Measurements from ENCODE around the gene IPCEF1. TPM values are rescaled to one million over a fixed set of nuclear protein-coding genes. Genes with fewer than 3 reads are reported as not detected.
"Not testable (repeated sequence)": the region's sequence is repeated elsewhere in the genome, so short reads cannot be mapped to it uniquely, and the experiment has no call there.

IPCEF1 gene
- total RNA-seq, 4 donors from 2014 or later = 34.4 to 86.4 (median 73.6) TPM

GRCh38 chr6:154308986-154309385 is 47.6 kb downstream of the IPCEF1 start:
- WGBS, 2 donors = 94 to 95% methylated on average over 2 of the region's 2 CpGs
- peaks cover 23 to 40% of the 10 kb centered on the region in 2 donors for H3K4me1 ChIP-seq
- H3K9me3 ChIP-seq = no peaks in the 10 kb centered on the region
- H3K27ac ChIP-seq = peak overlapping the region; percentile 81 to 96 (median 89)
- no peak overlapping the region for H3K4me3 ChIP-seq (replicated peaks in 1 of 3)
- no peak for DNase-seq
- intact Hi-C loops (cut with DNase I) = no loop called here
- no peaks in the 10 kb centered on the region for H3K27me3 ChIP-seq
- H3K36me3 ChIP-seq = no peaks in the 10 kb centered on the region
- TF ChIP-seq CTCF (IDR thresholded peaks at IDR 0.05) (no peak), POLR2A (IDR thresholded peaks at IDR 0.05) (no peak)

DNA sequence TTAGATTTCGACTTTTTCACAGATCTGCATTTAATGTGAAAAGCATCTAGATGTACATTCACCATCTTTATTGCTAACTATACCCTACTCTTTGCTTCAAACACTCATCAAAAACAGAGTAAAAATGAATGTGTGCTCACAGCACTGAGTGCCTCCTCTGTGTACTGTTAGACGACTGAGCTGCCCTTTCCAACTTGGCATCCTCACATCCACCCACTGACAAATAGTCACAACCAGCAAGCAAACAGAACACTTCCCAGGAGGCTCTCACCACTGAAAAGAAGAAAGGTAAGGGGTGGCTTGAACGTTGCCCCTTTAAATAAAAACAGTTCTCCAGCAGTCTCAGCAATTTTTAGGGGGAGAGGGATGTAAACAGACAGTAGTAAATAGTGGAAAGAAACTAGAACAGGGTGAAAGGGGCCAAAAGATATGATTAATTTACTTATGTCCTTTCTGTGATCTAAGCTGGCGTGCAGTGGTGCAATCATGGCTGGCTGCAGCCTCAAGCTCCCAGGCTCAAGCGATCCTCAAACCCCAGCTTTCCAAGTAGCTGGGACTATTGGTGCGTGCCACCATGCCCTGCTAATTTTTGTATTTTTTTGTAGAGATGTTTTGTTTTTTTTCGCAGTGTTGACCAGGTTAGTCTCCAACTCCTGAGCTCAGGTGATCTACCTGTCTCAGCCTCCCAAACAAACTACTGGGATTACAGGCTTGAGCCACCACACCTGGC is 48.7 kb downstream of the IPCEF1 start:
- DNase-seq = peak; percentile 83 to 84
- Histone ChIP-seq H3K4me3 (replicated peaks in 1 of 3) (no peak overlapping the region), H3K4me1 (peaks cover 29 to 49% of the 10 kb centered on the region in 2 donors), H3K27me3 (no peaks in the 10 kb centered on the region), H3K36me3 (no peaks in the 10 kb centered on the region), H3K27ac (peak overlapping the region; percentile 81 to 96 (median 89)), H3K9me3 (no peaks in the 10 kb centered on the region)
- peak in 1 of 2 donors; percentile 48 for TF ChIP-seq POLR2A (IDR thresholded peaks at IDR 0.05)
- no peak for TF ChIP-seq CTCF (IDR thresholded peaks at IDR 0.05)
- WGBS, 2 donors = 38 to 50% methylated on average over 7 of the region's 7 CpGs
- intact Hi-C loops (cut with DNase I) = no loop called here

DNA sequence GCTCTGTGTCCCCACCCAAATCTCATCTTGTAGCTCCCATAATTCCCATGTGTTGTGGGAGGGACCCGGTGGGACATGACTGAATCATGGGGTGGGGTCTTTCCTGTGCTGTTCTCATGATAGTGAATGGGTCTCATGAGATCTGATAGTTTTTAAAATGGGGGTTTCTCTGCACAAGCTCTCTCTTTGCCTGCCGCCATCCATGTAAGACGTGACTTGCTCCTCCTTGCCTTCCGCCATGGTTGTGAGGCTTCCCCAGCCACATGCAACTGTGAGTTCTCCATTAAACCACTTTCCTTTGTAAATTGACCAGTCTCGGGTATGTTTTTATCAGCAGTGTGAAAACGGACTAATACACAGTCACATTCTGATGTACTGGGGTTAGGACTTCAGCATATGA is 49.5 kb downstream of the IPCEF1 start:
- H3K4me3 ChIP-seq (replicated peaks in 1 of 3); DNase-seq; H3K9me3 ChIP-seq; intact Hi-C loops (cut with DNase I); H3K27me3 ChIP-seq; H3K36me3 ChIP-seq: not testable (repeated sequence)
- H3K4me1 ChIP-seq = peaks cover 35 to 54% of the 10 kb centered on the region in 2 donors
- peak overlapping the region; percentile 75 to 96 (median 81) for H3K27ac ChIP-seq
- WGBS, 2 donors = 98% methylated on average over 6 of the region's 6 CpGs

- intact Hi-C loops (cut with DNase I) = no loop called here
- Histone ChIP-seq H3K36me3 (no peaks in the 10 kb centered on the region), H3K4me3 (replicated peaks in 1 of 3) (no peak overlapping the region), H3K4me1 (peaks cover 40 to 59% of the 10 kb centered on the region in 2 donors), H3K27ac (peak overlapping the region; percentile 75 to 96 (median 81)), H3K9me3 (no peaks in the 10 kb centered on the region), H3K27me3 (no peaks in the 10 kb centered on the region)
- DNase-seq = no peak
- TF ChIP-seq CTCF (IDR thresholded peaks at IDR 0.05) = no peak
- no peak for TF ChIP-seq POLR2A (IDR thresholded peaks at IDR 0.05)
- WGBS, 2 donors = 97 to 99% methylated on average over 4 of the region's 4 CpGs
Observed at GRCh38 chr6:154306696-154307095, 49.9 kb downstream of the IPCEF1 start.

DNA sequence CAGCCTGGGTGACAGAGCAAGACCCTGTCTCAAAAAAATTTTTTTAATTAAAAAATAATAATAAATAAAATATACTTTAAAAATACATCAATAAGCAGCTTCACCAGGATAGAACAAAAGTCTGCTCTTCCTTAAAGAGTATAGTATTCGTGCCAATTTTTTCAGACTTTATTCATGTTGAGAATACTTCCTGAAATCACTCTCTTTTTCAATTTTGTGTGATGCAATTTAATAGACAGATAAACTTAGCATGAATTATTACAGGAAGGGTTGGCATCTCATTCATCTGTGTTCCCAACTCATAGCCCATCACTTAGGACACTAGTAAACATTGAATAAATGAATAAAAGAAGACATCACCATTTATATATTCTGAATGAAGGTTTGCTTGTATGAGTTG is 52.4 kb downstream of the IPCEF1 start:
- intact Hi-C loops (cut with DNase I) = no loop called here
- Histone ChIP-seq H3K4me1 (peaks cover 54 to 74% of the 10 kb centered on the region in 2 donors), H3K36me3 (no peaks in the 10 kb centered on the region), H3K27me3 (no peaks in the 10 kb centered on the region), H3K27ac (peak overlapping the region; percentile 34 to 96 (median 95)), H3K4me3 (replicated peaks in 1 of 3) (no peak overlapping the region), H3K9me3 (no peaks in the 10 kb centered on the region)
- no peak for TF ChIP-seq POLR2A (IDR thresholded peaks at IDR 0.05)
- TF ChIP-seq CTCF (IDR thresholded peaks at IDR 0.05) = no peak
- 85 to 86% methylated on average over 1 of the region's 1 CpG for WGBS, 2 donors
- DNase-seq = no peak

DNA sequence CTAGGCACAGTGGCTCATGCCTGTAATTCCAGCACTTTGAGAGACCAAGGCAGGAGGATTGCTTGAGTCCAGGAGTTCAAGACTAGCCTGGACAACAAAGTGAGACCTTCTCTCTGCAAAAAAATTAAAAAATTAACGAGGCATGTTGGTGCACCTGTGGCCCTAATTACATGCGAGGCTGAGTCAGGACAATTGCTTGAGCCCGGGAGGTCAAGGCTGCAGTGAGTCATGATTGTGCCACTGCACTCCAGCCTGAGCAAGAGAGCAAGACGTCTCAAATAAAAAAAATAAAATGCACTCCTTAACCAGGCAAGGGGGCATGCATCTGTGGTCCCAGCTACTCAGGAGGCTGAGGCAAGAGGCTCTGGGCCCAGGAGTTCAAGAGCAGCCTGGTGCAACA is 53.0 kb downstream of the IPCEF1 start:
- Histone ChIP-seq H3K27ac (peak overlapping the region; percentile 34 to 96 (median 95)), H3K4me1 (peaks cover 60 to 74% of the 10 kb centered on the region in 2 donors)
- intact Hi-C loops (cut with DNase I); H3K27me3 ChIP-seq; H3K9me3 ChIP-seq; H3K36me3 ChIP-seq; H3K4me3 ChIP-seq (replicated peaks in 1 of 3): not testable (repeated sequence)
- 60 to 61% methylated on average over 4 of the region's 4 CpGs for WGBS, 2 donors
- peak; percentile 33 to 38 for DNase-seq

All from thyroid gland (tissue), 4 donors.